GM20431 (cell line): ENCODE measurements around the gene RABGEF1.
"Not testable (repeated sequence)": the region's sequence is repeated elsewhere in the genome, so short reads cannot be mapped to it uniquely, and the experiment has no call there.

Experiments used
- in situ Hi-C: fragments of 300-500 bp; cut with MseI, MboI; formaldehyde crosslinking; loops from one replicate; pipeline ENCODE4 v1.15.0; 2020; ENCODE audit warnings: low sequenced_read_pairs; ENCODE audit not compliant: unreplicated experiment

The RABGEF1 gene

DNA sequence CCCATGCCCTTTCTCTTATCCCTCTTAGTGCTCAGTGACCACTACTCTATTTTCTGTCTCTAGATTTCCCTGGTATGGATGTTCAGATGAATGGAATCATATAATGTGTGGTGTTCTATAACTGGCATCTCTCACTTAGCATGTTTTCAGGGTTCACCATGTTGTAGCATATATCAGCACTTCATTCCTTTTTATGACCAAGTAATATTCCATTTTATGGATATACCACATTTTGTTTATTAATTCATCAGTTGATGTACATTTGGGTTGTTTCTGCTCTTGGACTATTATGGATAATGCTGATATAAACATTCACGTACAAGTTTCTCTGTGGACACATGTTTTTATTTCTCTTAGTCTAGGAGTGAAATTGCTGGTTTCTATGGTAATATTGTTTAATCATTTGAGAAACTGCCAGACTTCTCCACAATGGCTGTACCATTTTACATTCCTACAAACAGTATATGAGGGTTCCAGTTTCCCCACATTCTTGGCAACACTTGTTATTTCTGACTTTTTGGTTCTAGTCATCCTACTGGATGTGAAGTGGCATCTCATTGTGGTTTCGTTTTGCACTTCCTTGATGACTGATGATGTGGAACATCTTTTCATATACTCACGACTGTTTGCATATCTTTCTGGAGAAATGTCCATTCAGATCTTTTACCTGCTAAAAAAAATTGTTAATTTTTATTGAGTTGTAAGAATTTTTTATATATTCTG, 23.3 kb downstream of the RABGEF1 start:
- in situ Hi-C loops, result not testable (repeated sequence)

GRCh38 chr7:66764905-66765304, 24.4 kb downstream of the RABGEF1 start:
- in situ Hi-C loops, result not testable (repeated sequence)

GRCh38 chr7:66765322-66766025, 24.9 kb downstream of the RABGEF1 start:
- in situ Hi-C loops, result not testable (repeated sequence)

GRCh38 chr7:66766041-66766440, 25.5 kb downstream of the RABGEF1 start:
- in situ Hi-C loops, result no loop called here

DNA sequence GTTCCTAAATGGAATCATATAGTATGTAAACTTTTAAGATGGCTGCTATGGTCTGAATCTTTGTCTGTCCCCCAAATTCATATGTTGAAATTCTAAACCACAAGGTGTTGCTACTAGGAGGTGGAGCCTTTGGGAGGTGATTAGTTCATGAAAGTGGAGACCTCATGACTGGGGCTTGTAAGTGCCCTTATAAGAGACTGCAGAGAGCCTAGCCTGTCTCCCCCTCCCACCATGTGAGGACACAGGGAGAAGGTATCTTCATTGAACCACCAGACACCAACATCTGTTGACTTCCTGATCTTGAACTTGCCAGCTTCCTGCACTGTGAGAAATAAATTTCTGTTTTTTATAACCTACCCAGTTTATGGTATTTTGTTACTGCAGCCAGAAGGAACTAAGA, 27.0 kb downstream of the RABGEF1 start:
- in situ Hi-C loops, result not testable (repeated sequence)

GRCh38 chr7:66768865-66769832, 28.6 kb downstream of the RABGEF1 start:
- in situ Hi-C loops, result no loop called here

GRCh38 chr7:66769833-66770512, 29.4 kb downstream of the RABGEF1 start:
- in situ Hi-C loops, result no loop called here

DNA sequence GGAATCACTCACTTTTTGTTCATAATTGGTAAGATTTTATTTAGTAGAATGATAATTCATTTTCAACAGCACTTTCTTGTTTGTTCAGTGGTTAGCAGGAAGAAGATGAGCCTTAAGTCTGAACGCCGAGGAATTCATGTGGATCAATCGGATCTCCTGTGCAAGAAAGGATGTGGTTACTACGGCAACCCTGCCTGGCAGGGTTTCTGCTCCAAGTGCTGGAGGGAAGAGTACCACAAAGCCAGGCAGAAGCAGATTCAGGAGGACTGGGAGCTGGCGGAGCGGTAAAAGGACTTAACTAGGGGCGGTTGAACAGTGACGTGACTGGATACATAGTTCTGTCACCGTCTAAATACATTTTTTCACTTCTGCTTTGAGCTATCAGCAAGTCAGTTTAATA, 31.3 kb downstream of the RABGEF1 start:
- in situ Hi-C loops, result no loop called here

DNA sequence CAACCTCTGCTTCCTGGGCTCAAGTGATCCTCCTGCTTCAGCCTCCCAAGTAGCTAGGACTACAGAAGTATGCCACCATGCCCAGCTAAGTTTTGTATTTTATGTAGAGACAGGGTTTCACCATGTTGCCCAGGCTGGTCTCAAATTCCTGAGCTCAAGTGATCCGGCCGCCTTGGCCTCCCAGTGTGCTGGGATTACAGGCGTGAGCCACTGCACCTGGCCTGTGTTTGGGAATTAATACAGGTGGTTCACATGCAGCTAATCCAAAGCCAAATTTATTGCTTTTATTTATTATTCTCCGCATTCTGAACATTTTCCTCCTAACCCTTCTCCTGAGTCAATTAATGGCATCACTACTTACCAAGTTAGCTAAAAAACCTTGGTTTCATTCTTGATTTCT, 33.2 kb downstream of the RABGEF1 start:
- in situ Hi-C loops, result not testable (repeated sequence)

DNA sequence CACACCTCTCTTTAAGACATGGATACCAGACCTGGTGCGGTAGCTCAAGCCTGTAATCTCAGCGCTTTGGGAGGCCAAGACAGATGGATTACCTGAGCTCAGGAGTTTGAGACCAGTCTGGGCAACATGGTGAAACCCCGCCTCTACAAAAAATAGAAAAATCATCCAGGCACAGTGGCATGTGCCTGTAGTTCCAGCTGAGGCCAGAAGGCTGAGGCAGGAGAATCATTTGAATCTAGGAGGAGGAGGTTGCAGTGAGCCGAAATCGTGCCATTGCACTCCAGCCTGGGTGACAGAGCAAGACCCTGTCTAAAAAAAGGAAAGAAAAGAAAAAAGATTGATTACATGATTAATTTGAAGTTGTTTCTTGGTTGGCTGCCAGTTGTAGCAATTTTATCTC, 35.9 kb downstream of the RABGEF1 start:
- in situ Hi-C loops, result not testable (repeated sequence)

DNA sequence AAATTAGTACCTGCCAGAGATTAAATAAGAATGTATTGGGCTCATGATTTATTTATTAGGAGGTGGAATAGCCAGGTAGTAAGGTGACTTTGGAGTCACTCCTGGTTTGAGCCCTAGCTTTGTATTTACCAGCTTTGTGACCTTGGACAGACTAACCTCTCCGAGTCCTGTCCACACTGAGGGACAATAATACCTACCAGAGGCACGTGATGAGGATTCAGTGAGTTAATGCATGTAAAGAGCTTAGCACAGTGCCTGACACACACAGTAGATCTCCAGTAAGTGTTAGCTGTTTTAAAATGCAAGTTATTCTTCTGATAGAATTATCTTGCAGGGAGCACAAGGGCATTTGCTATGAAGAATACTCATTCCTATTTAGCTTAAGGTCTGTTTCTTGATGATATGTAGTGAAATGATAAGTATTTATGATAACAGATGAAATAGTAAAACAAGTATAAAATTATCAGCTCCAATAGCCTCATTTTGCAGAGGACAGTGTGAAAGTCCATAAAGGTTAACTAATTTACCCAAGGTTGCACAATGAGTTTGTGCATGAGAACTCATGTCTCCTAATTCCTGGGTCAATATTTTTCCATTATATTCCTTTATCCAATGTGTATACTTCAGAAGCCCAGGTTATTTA, 36.4 kb downstream of the RABGEF1 start:
- in situ Hi-C loops, result no loop called here

GRCh38 chr7:66778201-66778600, 37.7 kb downstream of the RABGEF1 start:
- in situ Hi-C loops, result no loop called here

- in situ Hi-C loops, result no loop called here
These were observed 39.3 kb downstream of the RABGEF1 start for GRCh38 chr7:66779669-66780409.

DNA sequence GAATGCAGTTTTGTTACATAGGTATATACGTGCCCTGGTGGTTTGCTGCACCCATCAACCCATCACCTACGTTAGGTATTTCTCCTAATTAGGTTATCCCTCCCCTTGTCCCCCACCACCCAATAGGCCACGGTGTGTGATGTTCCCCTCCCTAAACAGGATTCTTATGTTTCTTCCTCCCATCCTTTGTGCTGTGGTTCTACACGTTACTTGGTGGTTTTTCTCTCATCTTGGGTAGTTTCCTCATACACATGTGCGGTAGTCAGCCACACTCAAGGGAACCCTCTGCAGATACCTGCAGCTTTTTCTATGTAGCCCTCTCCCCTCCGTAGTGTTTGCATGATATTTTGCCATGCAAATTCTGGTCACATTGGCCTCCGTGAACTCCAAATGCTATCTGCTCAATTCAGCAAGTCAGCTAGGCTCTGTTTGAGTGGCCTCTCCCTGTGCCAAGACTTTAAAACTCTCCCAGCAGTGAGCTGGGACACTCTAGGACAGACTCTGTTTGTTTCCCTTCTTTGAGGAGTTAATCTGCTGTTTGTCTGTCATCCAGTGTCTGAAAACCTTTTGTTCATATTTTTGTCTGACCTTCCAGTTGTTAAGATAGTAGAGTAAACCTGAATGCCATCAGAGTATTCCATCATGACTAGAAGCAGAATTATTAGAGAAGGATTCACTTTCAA, 41.0 kb downstream of the RABGEF1 start:
- in situ Hi-C loops, result no loop called here

GRCh38 chr7:66782875-66783274, 42.3 kb downstream of the RABGEF1 start:
- in situ Hi-C loops, result not testable (repeated sequence)

GRCh38 chr7:66783887-66784595, 43.5 kb downstream of the RABGEF1 start:
- in situ Hi-C loops, result not testable (repeated sequence)

- in situ Hi-C loops, result no loop called here
These were observed 49.7 kb downstream of the RABGEF1 start for GRCh38 chr7:66790196-66790595.

- in situ Hi-C loops, result no loop called here
These were observed 50.2 kb downstream of the RABGEF1 start for GRCh38 chr7:66790725-66791124.
